HG02885 (cell line): ENCODE data around the gene DNASE1.
"Not testable (repeated sequence)": the region's sequence is repeated elsewhere in the genome, so short reads cannot be mapped to it uniquely, and the experiment has no call there.

Source experiments
- ATAC-seq: cut with Tn5 transposase; IDR thresholded peaks from one replicate; pipeline ENCODE4 v1.9.1; 2021; ENCODE audit warnings: mild to moderate bottlenecking; ENCODE audit not compliant: unreplicated experiment, poor library complexity

Gene DNASE1

DNA sequence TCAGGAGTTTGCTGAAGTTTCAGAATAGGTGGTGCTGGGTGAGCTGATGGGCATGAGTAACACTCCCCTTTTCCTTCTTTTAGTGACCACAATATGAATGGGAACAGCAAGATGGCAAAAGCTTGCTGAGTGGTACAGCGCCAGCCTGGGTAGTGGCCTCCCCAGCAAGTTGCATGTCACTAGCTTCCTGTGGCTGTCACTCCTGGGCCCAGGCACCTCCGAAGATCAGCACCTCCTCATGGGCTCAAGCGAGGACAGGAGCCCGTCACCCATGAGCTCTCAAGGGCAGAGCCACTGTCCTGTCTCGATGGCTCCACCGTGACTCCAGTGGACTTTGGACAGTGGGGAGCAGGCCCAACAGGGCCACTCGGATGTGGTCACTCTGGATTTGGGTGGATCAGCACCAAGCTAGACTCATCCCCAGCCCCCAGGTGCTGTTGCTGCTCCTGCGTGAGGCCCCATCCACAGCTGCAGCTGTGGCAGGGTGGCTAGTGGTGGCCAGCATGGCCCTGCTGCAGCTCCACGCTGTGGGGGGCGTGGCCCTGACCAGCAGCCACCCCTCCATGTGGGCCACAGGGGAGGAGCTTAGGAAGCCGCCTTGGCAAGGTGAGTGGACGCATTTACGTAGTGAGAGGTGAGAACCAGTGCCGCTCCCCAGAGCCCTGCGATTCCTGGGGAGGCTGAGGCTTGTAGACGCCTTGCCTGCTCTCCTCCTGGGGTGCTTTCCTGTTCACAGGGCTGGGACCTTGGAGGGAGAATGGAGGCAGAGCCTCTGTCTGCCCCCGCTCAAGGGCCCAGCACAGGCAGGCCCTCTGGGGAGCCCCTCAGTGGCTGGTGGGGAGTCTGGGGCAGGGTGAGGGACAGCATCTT, 13.6 kb upstream of the DNASE1 start:
- ATAC-seq = no peak

DNA sequence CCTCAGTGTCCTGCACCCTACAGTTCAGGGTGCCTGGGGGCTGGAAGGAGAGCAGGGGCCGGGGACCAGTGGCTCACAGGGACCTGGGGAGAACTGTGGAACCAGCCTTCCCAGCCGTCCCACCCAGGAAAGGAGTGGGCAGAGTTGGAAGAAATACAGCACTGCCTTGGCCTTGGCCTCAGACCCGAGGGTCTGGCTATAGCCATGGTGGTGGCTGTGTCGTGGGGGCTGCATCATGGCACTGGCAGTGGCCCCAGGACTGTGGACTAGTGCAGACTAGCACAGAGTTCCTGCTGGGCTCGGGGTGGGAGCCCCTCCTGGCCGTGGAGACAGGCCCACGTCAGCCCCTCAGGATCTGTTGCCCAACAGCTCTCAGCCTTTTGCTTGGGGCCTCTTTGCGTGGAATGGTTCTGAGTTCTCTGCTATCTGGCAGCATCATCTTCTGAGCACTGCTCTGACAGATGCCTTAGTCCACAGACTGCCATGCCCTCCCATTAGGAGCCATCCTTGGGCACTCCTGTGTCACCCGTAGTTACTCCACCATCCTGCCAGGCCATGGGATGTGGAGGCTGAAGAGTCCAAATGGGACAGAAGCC, 12.6 kb upstream of the DNASE1 start:
- ATAC-seq = no peak

DNA sequence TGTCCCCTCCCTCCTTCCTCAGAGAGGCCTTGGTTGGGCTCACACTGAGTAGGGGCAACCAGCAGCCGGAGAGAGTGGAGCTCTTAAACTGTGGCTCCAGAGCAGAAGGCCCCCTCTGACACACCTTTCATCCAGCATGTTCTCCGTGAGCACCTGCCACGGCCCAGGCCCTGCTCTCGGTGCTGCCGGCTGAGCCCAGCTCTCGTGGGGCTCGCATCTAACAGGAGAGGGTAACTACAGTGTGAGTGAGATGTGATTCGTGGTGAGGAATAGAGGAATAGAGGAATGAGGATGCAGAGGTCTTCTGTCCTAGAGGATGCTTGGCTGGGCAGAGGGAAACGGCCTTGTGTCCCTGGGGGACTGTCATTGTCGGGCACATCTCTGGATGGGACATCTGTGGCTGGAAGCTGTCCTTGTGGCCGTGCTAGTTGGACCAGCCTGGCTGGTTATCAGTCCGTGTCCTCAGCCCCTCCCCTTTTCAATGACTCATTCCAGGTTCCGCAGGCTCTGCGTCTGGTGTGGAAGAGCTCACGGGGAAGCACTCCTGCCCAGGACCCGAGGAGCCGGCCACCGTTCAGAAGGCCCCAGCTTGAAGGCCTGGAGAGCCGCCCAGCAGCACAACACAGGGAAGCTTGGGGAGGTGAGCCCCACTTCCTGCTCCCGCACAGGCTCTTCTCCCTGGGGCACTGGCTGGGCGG, 11.9 kb upstream of the DNASE1 start:
- no peak for ATAC-seq

DNA sequence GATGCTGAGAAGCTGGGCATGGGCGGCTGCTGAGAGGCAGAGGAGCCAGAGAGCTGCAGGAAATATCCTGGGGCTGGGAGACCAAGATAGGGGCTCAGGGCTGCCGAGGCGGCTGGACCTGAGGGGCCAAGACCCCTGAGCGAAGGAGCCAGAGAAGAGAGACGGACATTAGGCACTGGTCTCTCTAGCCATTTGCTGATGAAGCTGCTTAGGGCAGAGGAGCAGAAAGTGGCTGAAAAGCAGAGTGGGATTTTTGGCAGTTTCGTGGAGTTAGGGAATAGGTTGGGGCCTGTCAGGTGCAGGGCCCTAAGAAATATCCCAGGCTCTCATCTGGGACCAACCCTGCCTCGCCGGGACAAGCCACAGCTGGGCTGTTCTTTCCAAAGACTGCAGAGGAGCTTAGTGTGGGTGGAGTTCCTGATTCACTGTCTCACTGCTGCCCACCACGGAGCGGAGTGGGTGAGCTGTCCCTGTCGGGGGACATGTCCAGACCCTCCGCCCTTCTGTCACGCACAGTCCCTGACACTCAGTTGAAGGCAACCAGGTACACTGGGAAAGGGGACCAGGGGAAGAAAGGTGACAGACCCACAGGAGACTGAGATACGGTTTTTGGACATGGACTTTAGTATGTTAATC, 11.3 kb upstream of the DNASE1 start:
- ATAC-seq = no peak

DNA sequence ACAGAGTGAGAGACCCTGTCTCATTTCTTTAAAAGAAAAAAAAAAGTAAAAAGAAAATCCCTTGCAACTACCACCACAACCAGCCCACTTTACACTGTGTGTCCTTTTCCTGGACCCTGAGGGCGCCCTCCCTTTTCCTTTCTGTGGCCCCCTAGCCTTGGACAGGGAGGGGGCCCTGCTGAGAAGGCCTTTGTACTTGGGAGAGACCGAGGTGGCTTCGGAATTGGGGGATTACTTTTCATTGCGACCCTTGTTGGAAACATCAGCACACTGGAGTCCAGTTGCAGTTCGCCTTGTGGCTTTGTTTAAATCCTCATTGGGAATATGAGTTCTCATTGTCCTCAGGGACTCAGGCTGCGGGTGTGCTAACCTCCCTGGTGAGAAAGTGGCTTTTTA, 9.4 kb upstream of the DNASE1 start:
- no peak for ATAC-seq

DNA sequence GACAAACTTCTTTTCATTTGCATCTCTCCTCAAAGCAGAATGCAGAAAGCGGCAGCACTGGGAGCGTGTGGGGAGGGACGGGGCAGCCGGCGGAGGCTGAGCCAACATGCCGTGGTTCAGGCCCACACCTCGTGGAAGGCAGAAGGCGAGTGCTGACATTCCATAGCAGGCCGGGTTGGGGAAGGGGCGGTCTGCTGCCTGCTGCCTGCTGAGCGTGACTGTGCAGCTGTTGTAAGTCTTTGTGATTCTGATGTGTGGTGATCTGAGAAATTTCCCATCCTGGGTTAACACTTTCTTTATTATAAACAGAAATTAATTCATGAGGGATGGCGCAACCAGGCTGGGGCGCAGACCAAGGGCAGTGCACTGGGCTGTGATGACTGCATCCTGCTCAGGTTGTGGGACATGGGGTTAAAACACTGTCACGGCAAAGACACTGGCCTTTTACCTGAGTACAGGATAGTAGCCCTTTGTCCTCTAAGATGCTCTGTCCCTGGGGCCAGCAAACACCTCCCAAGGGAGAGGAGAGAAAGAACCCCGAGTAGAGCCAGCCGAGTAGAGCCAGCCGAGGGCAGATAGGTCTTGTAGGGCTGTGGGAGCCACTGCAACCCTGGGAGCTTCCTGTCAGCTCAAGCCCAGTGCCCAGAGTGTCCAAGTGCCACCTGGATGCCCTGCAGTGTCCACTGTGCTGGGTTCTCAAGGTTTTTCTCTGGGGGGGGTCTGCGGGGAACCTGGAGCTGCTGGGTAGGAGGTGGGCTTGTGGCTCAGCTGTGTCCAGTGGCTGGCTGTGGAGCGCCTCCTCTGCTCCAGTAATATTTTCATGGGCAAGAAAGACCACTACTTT, 8.8 kb upstream of the DNASE1 start:
- ATAC-seq = no peak

DNA sequence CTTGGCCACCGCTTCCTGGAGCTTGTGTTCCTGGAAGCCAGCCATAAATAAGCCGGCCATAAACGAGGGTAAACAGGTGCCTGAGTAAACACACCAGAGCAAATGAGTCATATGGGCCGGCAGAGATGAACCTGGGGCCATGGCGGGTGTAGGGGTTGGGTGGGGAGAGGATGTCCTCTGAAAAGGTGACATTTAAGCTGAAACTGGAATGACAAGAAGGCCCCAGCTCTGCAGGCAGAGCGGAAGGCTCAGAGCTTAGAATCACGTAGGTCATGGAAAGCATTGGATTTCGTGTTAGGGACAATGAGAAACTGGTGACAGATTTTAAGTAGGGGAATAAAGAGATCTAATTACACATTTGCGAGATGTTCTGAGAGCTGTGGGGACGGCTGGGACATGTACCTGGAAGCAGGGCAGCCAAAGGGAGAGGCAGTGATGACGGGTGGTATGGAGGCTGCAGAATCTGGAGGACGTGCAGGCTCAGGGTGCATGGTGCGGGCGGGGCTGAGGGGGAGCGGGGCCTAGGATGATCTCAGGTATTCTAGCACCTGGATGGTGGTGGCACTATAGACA, 8.1 kb upstream of the DNASE1 start:
- no peak for ATAC-seq

DNA sequence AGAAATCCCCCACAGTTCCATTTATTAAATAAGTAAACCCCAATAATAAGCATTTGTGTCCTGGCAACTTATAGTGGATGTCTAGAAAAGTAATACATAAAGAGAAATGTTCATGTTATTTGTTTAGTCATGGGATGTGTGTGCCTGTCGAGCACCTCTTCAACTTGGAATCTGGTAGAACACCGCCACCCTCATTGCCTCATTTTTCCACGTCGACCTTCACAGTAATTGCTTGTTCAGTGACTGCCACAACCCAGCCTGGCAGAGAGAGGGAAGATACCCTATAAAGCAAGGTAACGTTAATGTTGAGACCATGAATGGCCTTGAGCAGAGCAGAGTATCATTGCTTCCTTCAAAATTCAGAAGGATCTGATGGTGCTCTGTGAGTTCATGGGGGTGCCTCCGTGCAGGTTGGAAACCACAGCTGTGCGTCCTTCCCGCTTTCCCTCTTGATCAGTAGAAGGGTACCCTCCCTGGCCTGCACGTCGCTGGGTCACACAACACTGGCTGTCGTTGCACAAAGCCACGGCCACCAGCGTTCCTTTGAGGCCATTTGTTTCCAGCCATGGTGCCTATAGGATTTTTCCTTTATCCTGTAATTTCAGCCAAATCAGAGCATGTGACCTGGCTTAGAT, 3.7 kb upstream of the DNASE1 start:
- no peak for ATAC-seq

DNA sequence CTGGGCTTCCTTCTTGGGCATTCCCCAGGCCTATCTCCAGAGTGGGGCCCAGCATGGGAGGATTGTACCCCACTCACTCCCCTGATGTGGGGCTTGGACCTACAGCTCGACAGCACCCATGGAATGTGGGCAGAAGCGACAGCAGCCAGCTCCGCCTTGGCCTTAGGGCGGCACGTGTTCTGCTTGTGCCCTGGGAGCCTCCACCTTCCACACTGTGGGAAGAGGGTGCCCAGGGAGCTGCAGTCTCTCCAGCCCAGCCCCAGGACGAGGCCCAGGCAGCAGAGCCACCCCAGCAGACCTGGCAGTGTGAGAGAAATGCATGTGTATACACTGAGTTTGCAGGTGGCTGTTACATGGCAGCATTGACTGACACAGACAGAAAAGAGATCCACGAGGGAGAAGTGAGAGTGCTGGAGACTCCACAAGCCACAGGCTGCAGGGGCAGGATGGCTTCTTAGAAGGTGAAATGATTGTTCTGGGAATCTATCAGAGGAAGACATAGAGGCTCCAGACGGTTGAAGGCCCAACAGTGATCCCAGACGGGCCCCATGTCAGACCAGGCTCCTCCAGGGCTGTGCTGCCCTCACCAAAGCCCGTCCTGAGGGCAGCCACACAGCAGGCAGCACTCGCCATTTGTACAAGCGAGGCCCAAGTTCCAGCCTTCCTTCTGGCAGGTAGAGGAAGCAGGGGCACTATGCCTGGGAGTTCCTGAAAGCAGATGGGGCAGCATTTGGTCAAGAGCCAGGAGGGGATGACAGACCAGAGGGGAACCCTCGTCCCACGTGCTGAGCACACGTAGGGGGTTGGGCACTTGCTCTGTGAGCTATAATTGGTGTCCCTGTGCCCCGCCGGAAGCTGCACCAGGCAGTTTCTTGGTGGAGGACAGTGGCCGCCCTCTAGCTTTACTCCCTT, 2.8 kb upstream of the DNASE1 start:
- no peak for ATAC-seq

DNA sequence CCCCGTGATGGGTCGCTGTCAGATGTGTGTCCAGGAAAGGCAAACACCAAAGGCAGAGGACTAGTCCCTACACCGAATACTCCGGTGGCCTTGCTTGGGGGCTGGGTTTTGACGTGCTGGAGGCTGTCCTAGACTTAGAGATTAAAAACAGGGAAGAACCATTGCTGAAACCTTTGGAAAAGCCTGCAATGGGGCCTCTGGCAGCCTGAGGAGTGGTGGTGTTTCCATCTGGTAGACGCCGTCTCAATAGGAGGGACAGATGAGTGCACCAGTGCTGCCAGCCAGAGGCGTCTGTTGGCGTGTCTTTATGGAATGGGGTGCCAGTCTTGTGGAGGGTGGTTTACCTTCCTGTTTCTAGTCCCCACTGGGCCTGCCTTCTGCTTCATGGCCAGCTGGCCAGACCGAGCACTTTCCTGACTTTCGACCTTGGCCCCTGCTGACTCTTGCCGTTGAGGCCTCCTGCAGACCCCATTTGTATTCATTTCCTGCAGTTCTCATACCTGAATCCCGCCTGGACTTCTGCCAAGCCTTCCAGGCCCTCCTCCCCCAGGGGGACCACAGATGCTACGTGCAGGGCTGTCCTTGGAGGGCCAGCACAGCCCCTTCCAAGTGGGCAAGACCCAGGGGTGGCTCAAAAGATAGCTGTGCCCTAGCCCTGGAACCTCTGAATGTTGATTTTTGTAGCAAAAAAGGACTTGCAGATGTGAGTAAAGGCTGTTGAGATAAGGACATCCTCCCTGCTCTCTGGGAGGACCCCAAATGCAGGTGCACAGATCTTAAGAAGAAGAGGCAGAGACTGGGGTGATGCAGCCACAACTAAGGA, 1.9 kb upstream of the DNASE1 start:
- ATAC-seq = no peak

DNA sequence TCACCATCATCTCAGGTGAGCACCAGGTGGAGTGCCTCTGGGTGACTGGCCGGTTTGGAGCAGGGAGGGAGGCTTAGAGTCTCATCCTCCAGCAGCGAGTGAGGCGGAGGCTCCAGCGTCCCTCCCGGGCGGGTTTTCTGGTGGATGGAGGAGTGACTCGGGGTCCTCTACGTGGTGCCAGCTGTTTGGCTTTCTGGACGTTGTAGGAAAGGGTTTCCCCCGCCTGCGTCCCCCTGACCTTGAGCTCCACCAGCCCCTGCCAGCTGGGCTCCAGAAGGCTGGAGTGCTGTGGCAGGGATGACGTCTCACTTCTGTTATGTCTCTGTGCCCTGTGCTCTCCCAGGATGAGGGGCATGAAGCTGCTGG, 522 bp downstream of the DNASE1 start:
- ATAC-seq = no peak

DNA sequence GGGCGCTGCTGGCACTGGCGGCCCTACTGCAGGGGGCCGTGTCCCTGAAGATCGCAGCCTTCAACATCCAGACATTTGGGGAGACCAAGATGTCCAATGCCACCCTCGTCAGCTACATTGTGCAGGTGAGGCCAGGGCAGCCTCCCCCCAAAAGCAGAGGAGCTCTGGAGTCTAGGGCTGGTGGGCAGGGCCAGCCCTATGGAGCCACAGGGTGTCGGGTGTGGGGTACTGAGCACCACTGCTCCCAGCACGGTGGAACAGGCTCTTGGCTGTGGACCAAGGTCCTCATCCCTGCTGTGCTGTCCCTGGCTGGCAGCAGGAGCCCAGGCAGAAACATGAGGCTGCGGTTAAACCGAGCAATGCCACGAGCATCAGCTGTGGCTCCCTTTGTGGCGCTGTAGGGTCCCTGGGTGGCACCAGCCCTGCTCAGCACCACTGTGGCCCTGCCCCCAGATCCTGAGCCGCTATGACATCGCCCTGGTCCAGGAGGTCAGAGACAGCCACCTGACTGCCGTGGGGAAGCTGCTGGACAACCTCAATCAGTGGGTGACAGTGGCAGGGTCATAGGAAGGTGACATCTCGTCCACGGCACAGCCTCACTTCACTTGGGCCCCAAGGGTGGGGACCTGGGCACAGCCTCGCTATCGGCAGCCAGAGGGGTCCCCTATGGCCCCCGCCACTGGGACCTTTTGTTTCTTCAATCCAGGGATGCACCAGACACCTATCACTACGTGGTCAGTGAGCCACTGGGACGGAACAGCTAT, 1.1 kb downstream of the DNASE1 start:
- ATAC-seq = no peak

DNA sequence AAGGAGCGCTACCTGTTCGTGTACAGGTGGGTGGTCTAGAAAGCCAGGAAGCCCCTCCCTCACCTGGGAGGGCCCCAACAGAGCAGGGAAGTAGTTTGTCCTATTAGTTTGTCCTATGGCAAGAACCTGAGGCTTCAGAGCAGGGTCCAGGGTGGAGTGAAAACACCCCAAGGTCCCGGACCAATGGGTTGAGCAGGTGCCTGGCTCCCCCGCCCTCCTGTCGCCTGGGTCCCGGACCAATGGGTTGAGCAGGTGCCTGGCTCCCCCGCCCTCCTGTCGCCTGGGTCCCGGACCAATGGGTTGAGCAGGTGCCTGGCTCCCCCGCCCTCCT, 1.6 kb downstream of the DNASE1 start:
- ATAC-seq = not testable (repeated sequence)

DNA sequence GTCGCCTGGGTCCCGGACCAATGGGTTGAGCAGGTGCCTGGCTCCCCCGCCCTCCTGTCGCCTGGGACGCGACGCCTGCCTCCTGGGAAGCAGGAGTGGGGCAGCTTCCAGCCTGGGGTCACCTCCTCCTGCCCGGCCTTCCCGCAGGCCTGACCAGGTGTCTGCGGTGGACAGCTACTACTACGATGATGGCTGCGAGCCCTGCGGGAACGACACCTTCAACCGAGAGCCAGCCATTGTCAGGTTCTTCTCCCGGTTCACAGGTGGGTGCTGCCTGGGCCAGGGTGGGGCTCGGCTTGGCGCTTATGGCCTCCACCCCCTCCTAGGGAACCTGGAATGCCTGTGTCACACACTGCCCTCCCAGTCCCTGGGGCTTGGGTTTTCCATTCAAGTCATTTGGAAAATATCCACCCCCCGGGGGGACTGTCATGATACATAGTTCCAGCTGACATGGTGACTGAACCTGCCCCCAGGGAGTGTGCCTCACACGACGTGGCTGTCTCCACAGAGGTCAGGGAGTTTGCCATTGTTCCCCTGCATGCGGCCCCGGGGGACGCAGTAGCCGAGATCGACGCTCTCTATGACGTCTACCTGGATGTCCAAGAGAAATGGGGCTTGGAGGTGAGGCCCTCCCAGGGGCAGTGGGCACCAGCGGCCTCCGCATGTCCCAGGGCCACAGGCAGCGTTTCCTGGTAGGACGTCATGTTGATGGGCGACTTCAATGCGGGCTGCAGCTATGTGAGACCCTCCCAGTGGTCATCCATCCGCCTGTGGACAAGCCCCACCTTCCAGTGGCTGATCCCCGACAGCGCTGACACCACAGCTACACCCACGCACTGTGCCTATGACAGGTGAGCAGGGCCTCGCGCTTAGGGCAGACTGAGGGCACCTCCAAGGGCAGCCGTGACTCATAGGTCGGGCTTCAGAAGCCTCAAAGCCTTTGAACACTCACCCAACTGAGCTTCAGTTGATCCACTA, 2.3 kb downstream of the DNASE1 start:
- ATAC-seq = no peak

DNA sequence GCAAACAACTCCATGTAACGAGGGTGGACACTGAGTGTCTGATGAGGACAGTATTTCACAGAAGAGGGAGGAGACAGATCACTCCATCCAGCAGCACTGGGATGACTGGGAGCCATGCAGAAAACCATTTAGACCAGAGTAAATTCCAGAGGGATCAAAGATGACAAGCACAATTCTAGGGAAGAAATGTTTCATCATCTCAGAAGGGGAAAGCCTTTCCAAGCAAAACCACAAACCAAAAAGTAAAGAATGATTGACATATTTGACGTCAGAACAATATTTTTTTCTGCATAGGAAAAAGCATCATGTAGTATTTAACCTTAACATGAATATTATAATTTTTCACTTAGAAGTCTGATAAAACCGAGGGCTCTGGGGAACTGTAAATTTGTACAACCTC, 4.8 kb downstream of the DNASE1 start:
- no peak for ATAC-seq

DNA sequence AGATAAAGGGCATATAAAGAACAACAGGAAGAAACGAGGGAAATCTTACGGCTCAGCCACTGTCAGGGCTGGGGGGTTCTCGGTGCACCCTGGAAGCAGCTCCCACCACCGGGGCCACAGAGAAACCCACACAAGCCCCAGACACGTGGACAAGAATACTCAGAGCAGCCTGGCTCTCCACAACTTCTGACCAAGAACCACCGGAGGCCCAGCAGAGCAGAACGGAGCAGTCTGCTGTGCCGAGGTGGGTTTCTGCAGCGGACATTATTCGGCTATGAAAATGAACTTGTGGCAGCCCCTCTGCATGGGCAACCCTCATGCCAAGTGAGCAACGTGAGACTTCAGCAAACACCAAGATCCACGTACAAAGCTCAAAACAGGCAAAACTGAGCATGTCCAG, 6.8 kb downstream of the DNASE1 start:
- no peak for ATAC-seq
